ENCODE measurements around the gene MRPL10.

DNA sequence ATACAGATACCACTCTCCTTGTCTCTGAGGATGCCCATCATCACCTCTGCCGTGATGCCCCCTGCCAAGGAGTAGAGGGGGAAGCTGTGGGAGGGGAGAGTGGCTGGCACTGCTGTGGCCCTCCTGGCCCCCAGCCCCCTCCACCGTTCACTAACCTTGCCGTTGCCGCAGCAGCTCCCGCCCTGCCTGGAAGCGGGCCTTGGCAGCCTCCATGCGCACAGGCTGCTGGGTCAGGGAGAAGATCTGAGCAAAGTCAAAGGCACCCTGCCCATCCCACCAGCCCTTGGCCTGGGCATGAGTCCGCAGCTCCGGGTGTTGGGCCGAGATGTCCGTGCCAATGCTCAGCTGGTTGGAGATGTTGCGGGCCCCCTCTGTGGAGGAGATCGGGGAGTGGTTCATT lies 7.3 kb upstream of the MRPL10 start:
- TF ChIP-seq SMC3 (IDR thresholded peaks at IDR 0.05; ENCODE audit: borderline replicate concordance, low read length) (no peak), BHLHE40 (IDR thresholded peaks at IDR 0.05; ENCODE audit: borderline replicate concordance in 1 of 2, low read depth in 2 of 2, low read length in 1 of 2) (no peak), SIN3A (IDR thresholded peaks at IDR 0.05; ENCODE audit: low read depth, low read length) (no peak), SRF (IDR thresholded peaks at IDR 0.05; ENCODE audit: low read depth in 2 of 2, low read length in 2 of 2) (no peak), RAD51 (IDR thresholded peaks at IDR 0.05) (no peak)
- TF ChIP-seq, protein P1, sequence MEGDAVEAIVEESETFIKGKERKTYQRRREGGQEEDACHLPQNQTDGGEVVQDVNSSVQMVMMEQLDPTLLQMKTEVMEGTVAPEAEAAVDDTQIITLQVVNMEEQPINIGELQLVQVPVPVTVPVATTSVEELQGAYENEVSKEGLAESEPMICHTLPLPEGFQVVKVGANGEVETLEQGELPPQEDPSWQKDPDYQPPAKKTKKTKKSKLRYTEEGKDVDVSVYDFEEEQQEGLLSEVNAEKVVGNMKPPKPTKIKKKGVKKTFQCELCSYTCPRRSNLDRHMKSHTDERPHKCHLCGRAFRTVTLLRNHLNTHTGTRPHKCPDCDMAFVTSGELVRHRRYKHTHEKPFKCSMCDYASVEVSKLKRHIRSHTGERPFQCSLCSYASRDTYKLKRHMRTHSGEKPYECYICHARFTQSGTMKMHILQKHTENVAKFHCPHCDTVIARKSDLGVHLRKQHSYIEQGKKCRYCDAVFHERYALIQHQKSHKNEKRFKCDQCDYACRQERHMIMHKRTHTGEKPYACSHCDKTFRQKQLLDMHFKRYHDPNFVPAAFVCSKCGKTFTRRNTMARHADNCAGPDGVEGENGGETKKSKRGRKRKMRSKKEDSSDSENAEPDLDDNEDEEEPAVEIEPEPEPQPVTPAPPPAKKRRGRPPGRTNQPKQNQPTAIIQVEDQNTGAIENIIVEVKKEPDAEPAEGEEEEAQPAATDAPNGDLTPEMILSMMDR (IDR thresholded peaks at IDR 0.05 in 2 of 3, conservative IDR thresholded peaks at IDR 0.05 in 1 of 3; ENCODE audit: control insufficient read depth in 2 of 3, extremely low read depth in 1 of 3, insufficient read depth in 1 of 3, low read depth in 3 of 3, low read length in 3 of 3), result no peak
- TF ChIP-seq, protein P2, sequence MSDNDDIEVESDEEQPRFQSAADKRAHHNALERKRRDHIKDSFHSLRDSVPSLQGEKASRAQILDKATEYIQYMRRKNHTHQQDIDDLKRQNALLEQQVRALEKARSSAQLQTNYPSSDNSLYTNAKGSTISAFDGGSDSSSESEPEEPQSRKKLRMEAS (IDR thresholded peaks at IDR 0.05; ENCODE audit: low read depth, low read length), result no peak
